ENCODE results near the gene BTN1A1. TPM values are rescaled to one million over a fixed set of nuclear protein-coding genes. Genes with fewer than 3 reads are reported as not detected.

The BTN1A1 gene
- total and polyA plus RNA-seq, 9 of the 15 experiments (the other 6 are each of a cell fraction or from before 2014, with no cell fraction given): 0.01 to 0.15 (median 0.06) TPM; not detected in 4

GRCh38 chr6:26521600-26522391, 21.7 kb downstream of the BTN1A1 start (continued):
- peak; percentile 46 for TF ChIP-seq GMEB1 (CRISPR knock-in tag; IDR thresholded peaks at IDR 0.05)
- TF ChIP-seq EWSR1 (IDR thresholded peaks at IDR 0.05; ENCODE audit: borderline replicate concordance, low read depth, partially characterized antibody): no peak
- peak; percentile 82; the same call in 1 of the 2 replicates for TF ChIP-seq ZNF282 (CRISPR knock-in tag; IDR thresholded peaks at IDR 0.05)
- TF ChIP-seq BRCA1 (IDR thresholded peaks at IDR 0.05): no peak
- TF ChIP-seq BRCA1 (CRISPR knock-in tag; IDR thresholded peaks at IDR 0.05): peak; percentile 94; the same call in 1 of the 2 replicates
- no peak for TF ChIP-seq TFE3 (CRISPR knock-in tag; IDR thresholded peaks at IDR 0.05)
- no peak for TF ChIP-seq ZNF184 (CRISPR knock-in tag; IDR thresholded peaks at IDR 0.05)
- peak; percentile 82 for TF ChIP-seq ZBTB17 (CRISPR knock-in tag; IDR thresholded peaks at IDR 0.05)
- TF ChIP-seq ZNF695 (CRISPR knock-in tag; IDR thresholded peaks at IDR 0.05): no peak
- no peak for TF ChIP-seq JUNB (CRISPR knock-in tag; conservative IDR thresholded peaks at IDR 0.05)
- TF ChIP-seq ZNF589 (CRISPR knock-in tag; IDR thresholded peaks at IDR 0.05; ENCODE audit: low read depth): peak; percentile 18
- 0 out of 2 replicates have a peak, but pooled peaks have one; percentile 44 for TF ChIP-seq SMAD3 (CRISPR knock-in tag; conservative IDR thresholded peaks at IDR 0.05)
- no peak; the same call in none of the 2 replicates for TF ChIP-seq RREB1 (CRISPR knock-in tag; IDR thresholded peaks at IDR 0.05)
- TF ChIP-seq NR2C1 (IDR thresholded peaks at IDR 0.05): peak; percentile 6; the same call in 1 of the 2 replicates
- peak; percentile 74 for TF ChIP-seq NR2C1 (tag; IDR thresholded peaks at IDR 0.05)
- TF ChIP-seq MAFG (tag; conservative IDR thresholded peaks at IDR 0.05): no peak
- peak; percentile 100 for TF ChIP-seq KAT7 (CRISPR knock-in tag; IDR thresholded peaks at IDR 0.05; ENCODE audit: borderline replicate concordance)
- TF ChIP-seq NFIC (IDR thresholded peaks at IDR 0.05): peak; percentile 67
- peak; percentile 74 for TF ChIP-seq POLR2B (IDR thresholded peaks at IDR 0.05; ENCODE audit: low read depth, partially characterized antibody)
- TF ChIP-seq TEAD2 (tag; IDR thresholded peaks at IDR 0.05): 0 out of 2 replicates have a peak, but pooled peaks have one; percentile 10
- TF ChIP-seq CHD1 (IDR thresholded peaks at IDR 0.05; ENCODE audit: low read length): no peak
